Renal cortex interstitium (tissue), 11 donors: ENCODE measurements around the gene GRM1. TPM values are rescaled to one million over a fixed set of nuclear protein-coding genes. Genes with fewer than 3 reads are reported as not detected.

Experiments
- DNase-seq, 11 donors: peaks; one replicate each; pipeline ENCODE4 v3.0.0-alpha.2; 2013; ENCODE audit warnings: low read depth in 9 of 11, low spot score in 4 of 11; ENCODE audit errors: extremely low read depth in 1 of 11
- polyA plus RNA-seq, 3 donors: library from polyadenylated mRNA; unstranded; fragments of 120-200 nt; gene quantifications; one replicate each; pipeline ENCODE4 v1.2.1, GENCODE V29; 2013; ENCODE audit not compliant: insufficient read length in 3 of 3

GRM1 gene
- polyA plus RNA-seq, 3 donors, result 0.11 to 0.14 (median 0.11) TPM

- no peak for DNase-seq
These were observed 382.2 kb downstream of the GRM1 start for GRCh38 chr6:146410851-146411595.

DNA sequence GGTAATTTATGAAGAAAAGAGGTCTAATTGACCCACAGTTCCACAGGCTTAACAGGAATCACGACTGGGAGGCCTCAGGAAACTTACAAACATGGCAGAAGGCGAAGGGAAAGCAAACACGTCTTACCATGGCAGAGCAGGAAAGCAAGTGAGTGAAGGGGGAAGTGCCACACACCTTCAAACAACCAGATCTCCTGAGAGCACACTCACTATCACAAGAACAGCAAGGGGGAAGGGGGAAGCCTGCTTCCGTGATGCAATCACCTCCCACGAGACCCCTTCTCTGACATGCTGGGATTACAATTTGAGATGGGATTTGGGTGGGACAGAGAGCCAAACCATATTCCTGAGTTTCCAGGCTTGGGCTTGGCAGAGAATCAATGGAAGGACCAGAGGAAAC, 390.7 kb downstream of the GRM1 start:
- DNase-seq, result no peak

- no peak for DNase-seq
These were observed 391.4 kb downstream of the GRM1 start for GRCh38 chr6:146420255-146420654.

- DNase-seq, result no peak
These were observed 394.0 kb downstream of the GRM1 start for GRCh38 chr6:146422789-146423375.

DNA sequence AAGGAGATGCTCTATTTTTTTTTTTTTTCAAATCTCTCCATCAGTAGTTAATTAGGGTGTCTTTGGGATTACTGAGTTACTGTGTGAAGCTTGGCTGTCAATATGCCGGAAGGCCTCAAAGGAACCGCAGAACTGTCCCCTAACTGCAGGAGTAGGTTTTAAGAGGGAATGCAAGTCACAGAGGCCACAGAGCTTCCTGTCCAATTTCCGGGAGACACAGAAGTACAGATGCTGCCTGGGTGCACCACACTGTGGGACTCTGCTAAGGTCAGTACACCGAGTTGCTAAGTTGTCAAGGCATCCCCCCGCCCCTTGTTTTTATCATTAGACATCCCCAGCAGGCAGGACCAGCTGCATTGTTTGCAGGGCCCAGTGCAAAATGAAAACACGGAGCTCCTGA, 394.6 kb downstream of the GRM1 start:
- DNase-seq, result no peak

GRCh38 chr6:146426516-146426915, 397.7 kb downstream of the GRM1 start:
- no peak for DNase-seq

- no peak for DNase-seq
These were observed 401.0 kb downstream of the GRM1 start for GRCh38 chr6:146429831-146430230.

DNA sequence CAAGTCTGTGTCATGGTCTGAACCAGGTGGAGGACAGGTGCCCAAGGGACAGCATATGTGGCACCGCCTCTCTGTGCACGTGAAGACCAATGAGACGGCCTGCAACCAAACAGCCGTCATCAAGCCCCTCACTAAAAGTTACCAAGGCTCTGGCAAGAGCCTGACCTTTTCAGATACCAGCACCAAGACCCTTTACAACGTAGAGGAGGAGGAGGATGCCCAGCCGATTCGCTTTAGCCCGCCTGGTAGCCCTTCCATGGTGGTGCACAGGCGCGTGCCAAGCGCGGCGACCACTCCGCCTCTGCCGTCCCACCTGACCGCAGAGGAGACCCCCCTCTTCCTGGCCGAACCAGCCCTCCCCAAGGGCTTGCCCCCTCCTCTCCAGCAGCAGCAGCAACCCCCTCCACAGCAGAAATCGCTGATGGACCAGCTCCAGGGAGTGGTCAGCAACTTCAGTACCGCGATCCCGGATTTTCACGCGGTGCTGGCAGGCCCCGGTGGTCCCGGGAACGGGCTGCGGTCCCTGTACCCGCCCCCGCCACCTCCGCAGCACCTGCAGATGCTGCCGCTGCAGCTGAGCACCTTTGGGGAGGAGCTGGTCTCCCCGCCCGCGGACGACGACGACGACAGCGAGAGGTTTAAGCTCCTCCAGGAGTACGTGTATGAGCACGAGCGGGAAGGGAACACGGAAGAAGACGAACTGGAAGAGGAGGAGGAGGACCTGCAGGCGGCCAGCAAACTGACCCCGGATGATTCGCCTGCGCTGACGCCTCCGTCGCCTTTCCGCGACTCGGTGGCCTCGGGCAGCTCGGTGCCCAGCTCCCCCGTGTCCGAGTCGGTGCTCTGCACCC, 405.2 kb downstream of the GRM1 start:
- peak in 4 of 11 donors; percentile 4 to 23 (median 14) for DNase-seq

GRCh38 chr6:146434732-146435390, 406.0 kb downstream of the GRM1 start:
- peak in 1 of 11 donors; percentile 9 for DNase-seq

DNA sequence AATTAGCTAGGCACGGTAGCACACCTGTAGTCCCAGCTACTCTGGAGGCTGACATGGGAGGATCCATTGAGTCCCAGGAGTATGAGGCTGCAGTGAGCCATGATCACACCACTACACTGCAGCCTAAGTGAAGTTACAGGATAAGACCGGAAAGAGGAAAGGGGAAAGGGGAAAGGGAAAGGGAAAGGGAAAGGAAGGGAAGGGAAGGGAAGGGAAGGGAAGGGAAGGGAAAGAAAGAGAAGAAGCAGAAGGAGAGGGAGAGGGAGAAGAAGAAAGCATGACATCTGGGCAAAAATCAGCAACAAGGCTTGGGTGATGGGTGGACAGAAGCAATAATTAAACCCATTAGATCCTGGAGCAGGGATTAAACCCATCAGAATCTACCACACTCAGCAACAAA, 413.0 kb downstream of the GRM1 start:
- no peak for DNase-seq

DNA sequence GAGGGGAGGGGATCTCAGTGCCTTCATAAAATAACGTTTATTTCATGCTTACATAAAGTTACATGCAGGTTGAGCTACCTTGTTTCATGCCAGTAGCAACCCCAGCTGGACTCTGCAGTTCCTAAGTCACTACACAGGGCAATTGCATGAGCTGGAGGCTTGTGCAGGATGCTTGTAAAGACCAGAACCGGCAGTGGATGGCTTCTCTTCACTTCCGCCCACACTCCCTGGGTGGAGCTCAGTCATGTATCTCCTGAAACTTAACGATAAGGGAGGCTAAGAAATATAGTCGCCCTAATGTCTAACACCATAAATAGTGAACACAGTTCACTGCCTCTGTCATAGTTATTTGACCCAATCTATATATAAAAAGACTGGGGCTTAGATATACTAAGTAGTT, 415.3 kb downstream of the GRM1 start:
- DNase-seq, result no peak

DNA sequence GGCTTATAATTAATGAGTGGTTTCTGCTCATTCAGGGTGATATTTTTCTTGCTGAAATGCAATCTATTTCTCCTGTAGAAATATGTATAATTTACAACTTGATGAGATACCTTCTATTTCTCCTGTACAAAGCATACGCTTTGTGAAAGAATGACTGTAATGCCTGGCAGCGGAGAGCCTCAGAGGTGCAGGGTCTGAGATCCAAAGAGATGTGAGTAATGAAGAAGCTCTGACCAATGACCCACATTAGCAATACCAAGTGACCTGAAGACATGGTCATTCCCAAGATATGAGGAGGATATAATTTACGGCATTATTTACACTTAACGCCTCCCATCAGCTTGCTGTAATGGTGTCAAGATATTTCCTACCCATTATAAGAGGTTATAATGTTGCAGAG, 416.4 kb downstream of the GRM1 start:
- no peak for DNase-seq

DNA sequence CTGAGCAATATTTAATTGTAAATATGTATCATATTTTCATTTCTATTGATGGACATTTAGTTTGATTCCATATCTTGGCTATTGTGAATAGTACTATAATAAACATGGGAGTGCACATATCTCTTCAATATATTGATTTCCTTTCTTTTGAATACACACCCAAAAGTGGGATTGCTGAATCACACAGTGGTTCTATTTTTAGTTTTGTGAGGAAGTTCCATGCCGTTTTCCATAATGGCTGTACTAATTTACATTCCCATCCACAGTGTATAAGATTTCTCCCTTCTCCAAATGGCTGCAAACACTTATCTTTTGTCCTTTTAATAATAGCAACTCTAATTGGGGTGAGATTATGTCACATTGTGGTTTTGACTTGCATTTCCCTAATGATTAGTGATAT, 428.0 kb downstream of the GRM1 start:
- no peak for DNase-seq

GRCh38 chr6:146460941-146461340, 432.1 kb downstream of the GRM1 start:
- no peak for DNase-seq

GRCh38 chr6:146470091-146470770, 441.4 kb downstream of the GRM1 start:
- DNase-seq, result no peak

DNA sequence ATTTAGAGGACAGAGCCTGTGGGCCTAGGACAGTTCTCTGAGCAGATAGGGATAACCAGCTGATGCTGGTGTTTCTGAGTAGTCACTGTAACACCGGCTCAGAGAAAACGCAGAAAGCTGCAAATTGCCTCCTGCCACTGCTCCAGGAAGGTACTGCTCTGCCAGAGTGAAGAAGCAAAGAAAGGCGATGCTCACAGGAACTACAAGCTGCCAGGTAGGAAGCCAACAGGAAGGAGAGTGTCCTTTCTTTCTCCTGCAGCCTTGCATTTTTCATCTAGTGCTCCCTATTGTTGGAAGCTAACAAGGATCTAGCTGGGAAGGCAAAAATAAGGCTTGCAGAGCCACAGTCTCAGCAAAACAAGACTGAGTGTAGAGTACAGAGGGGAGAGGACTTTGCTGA, 444.1 kb downstream of the GRM1 start:
- no peak for DNase-seq

- no peak for DNase-seq
These were observed 452.7 kb downstream of the GRM1 start for GRCh38 chr6:146481527-146481926.

DNA sequence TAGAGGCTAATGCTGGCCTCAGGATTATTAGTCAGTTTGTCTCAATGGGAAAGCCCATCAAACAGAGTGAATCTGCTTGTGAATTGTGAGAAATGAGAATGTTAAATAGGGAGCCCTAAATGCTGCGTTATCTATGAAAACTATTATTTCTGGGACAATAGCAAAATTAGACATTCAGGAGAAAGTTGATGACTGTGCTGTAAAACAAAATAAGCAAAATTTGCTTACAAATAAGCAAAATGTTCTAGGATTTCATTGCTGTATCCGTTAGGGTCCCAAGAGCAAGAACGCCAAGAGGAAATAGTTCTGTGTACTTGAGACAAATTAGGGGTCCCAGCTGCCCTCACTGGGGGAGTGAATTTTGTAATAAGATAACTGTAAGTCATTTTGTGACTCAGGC, 455.5 kb downstream of the GRM1 start:
- DNase-seq, result no peak
